CD14-positive monocyte (primary cell): ENCODE data around the gene R3HDM2. TPM values are rescaled to one million over a fixed set of nuclear protein-coding genes. Genes with fewer than 3 reads are reported as not detected.

Experiments
- DNase-seq, 3 donors: peaks; one replicate each; pipeline ENCODE4 v3.0.0-alpha.2; 2011 to 2022
- H2AFZ ChIP-seq: 2 replicates; pipeline ENCODE4 v1.6.0; 2012; ENCODE audit warnings: mild to moderate bottlenecking, low read depth, low read length, inconsistent platforms; ENCODE audit not compliant: insufficient read depth, poor library complexity, severe bottlenecking
- H3K27ac ChIP-seq, 2 donors: 1 replicate in 1 of 2; 2 replicates in 1 of 2; pipeline ENCODE4 v1.5.1; 2012 to 2013; ENCODE audit warnings: low read length in 2 of 2, control low read depth in 1 of 2, inconsistent platforms in 1 of 2, low read depth in 1 of 2, mild to moderate bottlenecking in 1 of 2
- H3K27me3 ChIP-seq, 2 donors: one replicate each; pipeline versions ENCODE4 v1.6.0 to v1.6.1; 2011 to 2013; ENCODE audit warnings: low read length in 2 of 2; ENCODE audit not compliant: control insufficient read depth in 2 of 2, insufficient read depth in 2 of 2
- H3K36me3 ChIP-seq, 2 donors: replicated peaks in 1 of 2; 1 replicate in 1 of 2; 2 replicates in 1 of 2; pipeline versions ENCODE4 v1.5.1 to v1.6.1; 2012 to 2013; ENCODE audit warnings: low read length in 2 of 2, control low read depth in 1 of 2, inconsistent platforms in 1 of 2, mild to moderate bottlenecking in 1 of 2; ENCODE audit not compliant: insufficient read depth in 2 of 2, control insufficient read depth in 1 of 2
- H3K4me1 ChIP-seq, 2 donors: 1 replicate in 1 of 2; 2 replicates in 1 of 2; pipeline versions ENCODE4 v1.5.1 to v1.6.1; 2012 to 2013; ENCODE audit warnings: low read length in 2 of 2, control low read depth in 1 of 2, inconsistent platforms in 1 of 2, mild to moderate bottlenecking in 1 of 2, moderate library complexity in 1 of 2; ENCODE audit not compliant: insufficient read depth in 2 of 2, control insufficient read depth in 1 of 2
- H3K4me2 ChIP-seq: replicated peaks from 2 replicates; pipeline ENCODE3; 2012; ENCODE audit warnings: low read length, moderate library complexity, mild to moderate bottlenecking; ENCODE audit not compliant: poor library complexity, severe bottlenecking; ENCODE audit errors: extremely low read depth
- H3K4me3 ChIP-seq, 3 experiments: fragments of 200-600 bp in 1 of 3; sonication (generic) in 1 of 3; replicated peaks in 1 of 3; 1 replicate in 2 of 3; 2 replicates in 1 of 3; pipeline ENCODE4 v1.5.1; 2011 to 2013; ENCODE audit warnings: low read length in 3 of 3, mild to moderate bottlenecking in 3 of 3, control low read depth in 2 of 3, low read depth in 2 of 3, inconsistent platforms in 1 of 3, moderate library complexity in 1 of 3
- H3K79me2 ChIP-seq: 2 replicates; pipeline ENCODE4 v1.6.0; 2012; ENCODE audit warnings: mild to moderate bottlenecking, control low read depth, inconsistent platforms, low read length, moderate library complexity; ENCODE audit not compliant: insufficient read depth
- H3K9ac ChIP-seq: 2 replicates; pipeline ENCODE4 v1.6.0; 2017; ENCODE audit warnings: low read length, mild to moderate bottlenecking; ENCODE audit not compliant: insufficient read depth, poor library complexity, severe bottlenecking
- H3K9me3 ChIP-seq, 2 donors: replicated peaks in 1 of 2; 1 replicate in 1 of 2; 2 replicates in 1 of 2; pipeline versions ENCODE4 v1.5.1 to v1.6.1; 2012 to 2013; ENCODE audit warnings: low read length in 2 of 2, control low read depth in 1 of 2; ENCODE audit not compliant: control insufficient read depth in 1 of 2, insufficient read depth in 1 of 2
- H4K20me1 ChIP-seq: 2 replicates; pipeline ENCODE4 v1.6.0; 2012; ENCODE audit warnings: mild to moderate bottlenecking, low read length, control low read depth, moderate library complexity; ENCODE audit not compliant: insufficient read depth
- H3K27ac Mint-ChIP-seq, 7 donors: one replicate each; pipeline ENCODE4 v1.8.0; 2020; ENCODE audit warnings: mild to moderate bottlenecking in 7 of 7, mixed read lengths in 7 of 7, moderate library complexity in 6 of 7, inconsistent platforms in 2 of 7
- H3K27me3 Mint-ChIP-seq, 3 donors: one replicate each; pipeline ENCODE4 v1.8.0; 2021 to 2022; ENCODE audit warnings: low read depth in 3 of 3, mild to moderate bottlenecking in 3 of 3, mixed read lengths in 3 of 3, moderate library complexity in 3 of 3, inconsistent platforms in 1 of 3
- H3K36me3 Mint-ChIP-seq, 2 donors: one replicate each; pipeline ENCODE4 v1.8.0; 2020; ENCODE audit warnings: mixed read lengths in 2 of 2, inconsistent platforms in 1 of 2, mild to moderate bottlenecking in 1 of 2
- H3K4me1 Mint-ChIP-seq: one replicate; pipeline ENCODE4 v1.8.0; 2020; ENCODE audit warnings: mild to moderate bottlenecking, mixed read lengths
- H3K4me3 Mint-ChIP-seq, 2 donors: one replicate each; pipeline ENCODE4 v1.8.0; 2020; ENCODE audit warnings: mild to moderate bottlenecking in 2 of 2, mixed read lengths in 2 of 2, moderate library complexity in 1 of 2
- H3K9me3 Mint-ChIP-seq, 7 donors: one replicate each; pipeline ENCODE4 v1.8.0; 2020 to 2022; ENCODE audit warnings: mixed read lengths in 7 of 7, mild to moderate bottlenecking in 6 of 7, moderate library complexity in 6 of 7, inconsistent platforms in 2 of 7
- CTCF ChIP-seq: fragments of 200-600 bp; IDR thresholded peaks from one replicate; pipeline ENCODE4 v1.8.0; 2022; ENCODE audit warnings: antibody characterized with exemption, mild to moderate bottlenecking
- WGBS: methylation state at CpG from one replicate; pipeline ENCODE4 v1.1.5; 2013; ENCODE audit warnings: missing lambda C conversion rate; ENCODE audit not compliant: insufficient coverage; 5-methylcytosine and 5-hydroxymethylcytosine counted together
- intact Hi-C, 2 donors: fragments of 100-400 bp; cut with micrococcal nuclease; formaldehyde crosslinking; loops; one replicate each; pipeline versions ENCODE4 v1.15.0 to v1.15.1; 2023
- polyA plus RNA-seq, 3 donors: library from polyadenylated mRNA; depleted of rRNA in 1 of 3; unstranded in 2 of 3; stranded (reverse) in 1 of 3; fragments of 300-500 nt in 2 of 3; fragments of >200 nt in 1 of 3; fragmentation: Illumina TruSeq in 2 of 3; gene quantifications; 1 replicate in 2 of 3; 2 replicates in 1 of 3; pipeline ENCODE4 v1.2.3, GENCODE V29; 2012 to 2021

The R3HDM2 gene
- polyA plus RNA-seq, 3 donors, result 4.2 to 69.4 (median 7.3) TPM

- no peak overlapping the region for H3K4me3 ChIP-seq
- no peak for TF ChIP-seq CTCF
- peaks cover 19 to 34% of the 10 kb centered on the region in 2 donors for H3K4me1 ChIP-seq
- H3K36me3 Mint-ChIP-seq, result peaks cover 0 to 2% of the 10 kb centered on the region in 2 donors
- H3K27me3 ChIP-seq, result peaks cover 3 to 4% of the 10 kb centered on the region in 2 donors
- H3K9me3 Mint-ChIP-seq, result peaks cover 0 to 4% (median 0%) of the 10 kb centered on the region in 7 donors
- H4K20me1 ChIP-seq, result no peaks in the 10 kb centered on the region
- H3K27ac ChIP-seq, result no peak overlapping the region
- no peaks in the 10 kb centered on the region for H3K36me3 ChIP-seq
- H3K4me1 Mint-ChIP-seq, result peaks cover 33% of the 10 kb centered on the region
- H3K9me3 ChIP-seq, result no peaks in the 10 kb centered on the region
- intact Hi-C loops, result loop anchor here (5.0 to 10.0 kb wide), 2 partner anchors 151 to 177 kb away; partner anchors contain the start of gene B4GALNT1 (in 1 of the 2)
- H3K4me3 Mint-ChIP-seq, result peak overlapping the region; percentile 50 to 75
- H3K27ac Mint-ChIP-seq, result peak overlapping the region in 2 of 7 donors; percentile 54 to 88
- WGBS, result 72% methylated on average over 7 of the region's 10 CpGs
- no peak overlapping the region for H3K9ac ChIP-seq
- DNase-seq, result no peak
- no peaks in the 10 kb centered on the region for H3K79me2 ChIP-seq
- H3K27me3 Mint-ChIP-seq, result peaks cover 8 to 23% (median 17%) of the 10 kb centered on the region in 3 donors
- H2AFZ ChIP-seq, result peak overlapping the region; percentile 49
- H3K4me2 ChIP-seq, result no peak overlapping the region
Measured at GRCh38 chr12:57455374-57456144, 24.7 kb upstream of the R3HDM2 start.

- peaks cover 6 to 18% (median 11%) of the 10 kb centered on the region in 3 donors for H3K27me3 Mint-ChIP-seq
- Histone ChIP-seq H3K27me3 (no peaks in the 10 kb centered on the region), H3K9ac (no peak within 1 kb of the TSS), H3K9me3 (no peaks in the 10 kb centered on the region), H3K4me1 (peaks cover 13 to 26% of the 10 kb centered on the region in 2 donors), H3K27ac (no peak within 1 kb of the TSS), H4K20me1 (no peaks in the 10 kb centered on the region), H2AFZ (peak within 1 kb of the TSS; percentile 49), H3K36me3 (no peaks in the 10 kb centered on the region), H3K4me3 (no peak within 1 kb of the TSS), H3K79me2 (no peaks in the 10 kb centered on the region), H3K4me2 (no peak within 1 kb of the TSS)
- H3K27ac Mint-ChIP-seq, result peak within 1 kb of the TSS in 2 of 7 donors; percentile 54 to 88
- peak in 1 of 3 donors; percentile 70 for DNase-seq
- no peaks in the 10 kb centered on the region for H3K36me3 Mint-ChIP-seq
- intact Hi-C loops, result loop anchor here (5.0 to 10.0 kb wide), 4 partner anchors 147 to 192 kb away; partner anchors contain the start of gene B4GALNT1 (in 1 of the 2)
- WGBS, result 64% methylated on average over 3 of the region's 10 CpGs
- peaks cover 0 to 2% (median 0%) of the 10 kb centered on the region in 7 donors for H3K9me3 Mint-ChIP-seq
- TF ChIP-seq CTCF, result no peak
- H3K4me1 Mint-ChIP-seq, result peaks cover 28% of the 10 kb centered on the region
- H3K4me3 Mint-ChIP-seq, result peak within 1 kb of the TSS; percentile 50 to 75
Measured at GRCh38 chr12:57454566-57455373, 23.9 kb upstream of the R3HDM2 start, which contains the start of gene INHBE. INHBE (plus strand) TSS chr12:57455307; CDS start chr12:57455537, 230 bp downstream.
